ENCODE data around the gene BMAL1.

- TF ChIP-seq POLR2A (IDR thresholded peaks at IDR 0.05) (no peak), CTCF (IDR thresholded peaks at IDR 0.05 in 4 of 5, conservative IDR thresholded peaks at IDR 0.05 in 1 of 5) (no peak)
Observed at GRCh38 chr11:13405220-13405619, 127.6 kb downstream of the BMAL1 start.

Measured in gastrocnemius medialis (tissue), 4 donors.